Measurements from ENCODE around the gene MKKS. TPM values are rescaled to one million over a fixed set of nuclear protein-coding genes. Genes with fewer than 3 reads are reported as not detected.

The MKKS gene
- total RNA-seq, 1 experiment from 2014 or later: 19.9 TPM

DNA sequence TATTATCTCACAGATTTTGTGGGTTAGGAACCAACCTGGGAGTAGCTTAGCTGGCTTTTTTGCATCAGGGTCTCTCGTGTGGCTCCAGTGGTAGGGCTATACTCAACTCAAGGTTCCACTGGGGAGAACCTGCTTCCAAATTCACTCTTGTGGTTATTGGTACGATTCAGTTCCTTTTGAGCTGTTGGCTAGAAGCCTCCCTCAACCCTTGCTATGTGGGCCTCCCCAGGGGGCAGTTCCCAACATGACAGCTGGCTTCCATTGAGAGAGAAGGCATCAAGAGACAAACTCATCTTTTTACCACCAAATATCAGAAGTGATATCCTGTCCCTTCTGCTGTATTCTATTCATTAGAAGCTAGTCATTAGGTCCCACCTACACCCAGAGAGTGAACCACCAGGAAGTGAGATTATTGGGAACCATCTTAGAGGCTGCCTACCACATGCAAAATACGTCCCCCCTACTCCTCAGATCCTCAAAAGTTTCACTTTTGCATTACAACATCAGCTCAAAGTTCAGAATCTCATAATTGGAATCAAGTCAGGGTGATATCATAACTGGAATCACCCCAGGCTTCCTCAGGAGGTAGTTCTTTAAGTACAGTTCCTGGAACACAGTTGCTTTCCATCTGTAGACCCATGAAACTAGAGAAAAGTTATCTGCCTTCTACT, 30.9 kb downstream of the MKKS start:
- no peak overlapping the region for H3K4me3 ChIP-seq (replicated peaks in 1 of 2; ENCODE audit: low read depth in 1 of 2, low read length in 2 of 2)
- H3K9me2 ChIP-seq (ENCODE audit: insufficient read depth): no peaks in the 10 kb centered on the region
- BruUV-seq (replicated peaks): no TSS peak
- no peaks in the 10 kb centered on the region for H4K20me1 ChIP-seq (ENCODE audit: insufficient read depth)
- POLR2A ChIA-PET: no interaction called here
- H3K79me2 ChIP-seq (ENCODE audit: insufficient read depth, low read length): no peaks in the 10 kb centered on the region
- H3K27me3 ChIP-seq (ENCODE audit: insufficient read depth, low read length): no peaks in the 10 kb centered on the region
- no peak for ATAC-seq
- H3K4me1 ChIP-seq (ENCODE audit: control insufficient read depth in 1 of 2, insufficient read depth in 2 of 2, low read length in 2 of 2): no peaks in the 10 kb centered on the region
- CTCF ChIA-PET: interaction anchor here (1.4 kb wide), 1 partner anchor 786 kb away, joined by 3 read pairs; no protein-coding TSS in a partner anchor
- intact Hi-C loops (cut with micrococcal nuclease): no loop called here
- H3K4me2 ChIP-seq (ENCODE audit: low read length): no peak overlapping the region
- DNase-seq (ENCODE audit: low read depth, low spot score): no peak
- H3K9ac ChIP-seq (ENCODE audit: low read length): no peak overlapping the region
- RAD21 ChIA-PET (ENCODE audit: low non-redundant PET in 1 of 2, low total read pairs in 2 of 2, uncharacterized antibody in 2 of 2, unreplicated experiment in 2 of 2): no interaction called here
- no peaks in the 10 kb centered on the region for H3K9me3 ChIP-seq (ENCODE audit: control insufficient read depth in 1 of 2, insufficient read depth in 1 of 2, low read depth in 1 of 2, low read length in 2 of 2)
- H3K36me3 ChIP-seq (ENCODE audit: control insufficient read depth in 1 of 2, insufficient read depth in 2 of 2, low read length in 2 of 2): peaks cover 6 to 13% of the 10 kb centered on the region in 2 experiments; a peak in 3 of 4 replicates
- H2AFZ ChIP-seq (ENCODE audit: low read depth, low read length, poor library complexity, severe bottlenecking): no peak overlapping the region
- TF ChIP-seq EZH2 (IDR thresholded peaks at IDR 0.05) (no peak), TCF7L2 (IDR thresholded peaks at IDR 0.05; ENCODE audit: borderline replicate concordance, extremely low read depth, insufficient read depth, insufficient read length) (no peak), EGR1 (IDR thresholded peaks at IDR 0.05; ENCODE audit: low read depth) (no peak), POLR2A (IDR thresholded peaks at IDR 0.05; ENCODE audit: borderline replicate concordance, extremely low read depth, insufficient read depth, insufficient read length) (no peak), FOSL1 (IDR thresholded peaks at IDR 0.05; ENCODE audit: low read depth) (no peak), POLR2AphosphoS5 (IDR thresholded peaks at IDR 0.05; ENCODE audit: low read depth, low read length) (no peak), YY1 (IDR thresholded peaks at IDR 0.05; ENCODE audit: extremely low read depth, insufficient replicate concordance, low read depth, low read length) (no peak), SP1 (IDR thresholded peaks at IDR 0.05; ENCODE audit: low read depth) (no peak)
- H3K27ac ChIP-seq (ENCODE audit: low read depth, low read length): no peak overlapping the region

DNA sequence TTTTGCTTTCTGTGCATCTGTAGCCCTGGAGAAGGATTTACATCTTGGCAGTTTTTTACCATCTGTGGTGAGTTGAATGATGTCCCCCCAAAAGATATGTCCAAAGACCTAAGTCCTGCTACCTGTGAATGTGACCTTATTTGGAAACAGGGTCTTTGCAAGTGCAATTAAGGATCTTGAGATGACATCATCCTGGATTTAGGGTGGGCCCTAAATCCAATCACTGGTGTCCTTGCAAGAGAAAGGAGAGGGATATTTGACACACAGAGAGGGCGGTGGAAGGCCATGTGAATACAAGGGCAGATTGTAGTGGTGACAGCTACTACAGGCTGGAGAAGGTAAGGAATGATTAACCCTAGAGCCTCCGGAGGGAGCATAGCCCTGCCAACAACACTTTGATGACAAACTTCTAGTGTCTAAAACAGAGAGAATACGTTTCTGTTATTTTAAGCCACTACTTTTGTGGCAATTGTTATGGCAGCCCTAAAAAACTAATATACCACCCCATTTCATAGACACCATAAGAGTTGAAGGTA, 35.1 kb downstream of the MKKS start:
- Histone ChIP-seq H3K79me2 (ENCODE audit: insufficient read depth, low read length) (no peaks in the 10 kb centered on the region), H2AFZ (ENCODE audit: low read depth, low read length, poor library complexity, severe bottlenecking) (no peak overlapping the region), H3K27ac (ENCODE audit: low read depth, low read length) (no peak overlapping the region), H3K27me3 (ENCODE audit: insufficient read depth, low read length) (no peaks in the 10 kb centered on the region), H3K4me1 (ENCODE audit: control insufficient read depth in 1 of 2, insufficient read depth in 2 of 2, low read length in 2 of 2) (no peaks in the 10 kb centered on the region), H3K4me2 (ENCODE audit: low read length) (no peak overlapping the region), H3K4me3 (replicated peaks in 1 of 2; ENCODE audit: low read depth in 1 of 2, low read length in 2 of 2) (no peak overlapping the region), H4K20me1 (ENCODE audit: insufficient read depth) (no peaks in the 10 kb centered on the region), H3K9me3 (ENCODE audit: control insufficient read depth in 1 of 2, insufficient read depth in 1 of 2, low read depth in 1 of 2, low read length in 2 of 2) (no peaks in the 10 kb centered on the region), H3K9ac (ENCODE audit: low read length) (no peak overlapping the region), H3K36me3 (ENCODE audit: control insufficient read depth in 1 of 2, insufficient read depth in 2 of 2, low read length in 2 of 2) (no peaks in the 10 kb centered on the region), H3K9me2 (ENCODE audit: insufficient read depth) (no peaks in the 10 kb centered on the region)
- ATAC-seq (no peak), DNase-seq (ENCODE audit: low read depth, low spot score) (no peak)
- CTCF ChIA-PET: no interaction called here
- BruUV-seq (replicated peaks): no TSS peak
- POLR2A ChIA-PET: no interaction called here
- RAD21 ChIA-PET (ENCODE audit: low non-redundant PET in 1 of 2, low total read pairs in 2 of 2, uncharacterized antibody in 2 of 2, unreplicated experiment in 2 of 2): no interaction called here
- intact Hi-C loops (cut with micrococcal nuclease): no loop called here
- TF ChIP-seq EGR1 (IDR thresholded peaks at IDR 0.05; ENCODE audit: low read depth) (no peak), ZNF274 (IDR thresholded peaks at IDR 0.05; ENCODE audit: low read depth, low read length) (no peak), SRF (IDR thresholded peaks at IDR 0.05; ENCODE audit: low read depth) (no peak), POLR2AphosphoS5 (IDR thresholded peaks at IDR 0.05; ENCODE audit: low read depth, low read length) (no peak), EZH2 (IDR thresholded peaks at IDR 0.05) (no peak), POLR2A (IDR thresholded peaks at IDR 0.05; ENCODE audit: borderline replicate concordance, extremely low read depth, insufficient read depth, insufficient read length) (no peak), RAD21 (IDR thresholded peaks at IDR 0.05; ENCODE audit: low read depth) (no peak), EZH2phosphoT487 (IDR thresholded peaks at IDR 0.05; ENCODE audit: borderline replicate concordance) (no peak), CEBPB (IDR thresholded peaks at IDR 0.05; ENCODE audit: low read depth) (no peak)
- TF ChIP-seq, protein P1, sequence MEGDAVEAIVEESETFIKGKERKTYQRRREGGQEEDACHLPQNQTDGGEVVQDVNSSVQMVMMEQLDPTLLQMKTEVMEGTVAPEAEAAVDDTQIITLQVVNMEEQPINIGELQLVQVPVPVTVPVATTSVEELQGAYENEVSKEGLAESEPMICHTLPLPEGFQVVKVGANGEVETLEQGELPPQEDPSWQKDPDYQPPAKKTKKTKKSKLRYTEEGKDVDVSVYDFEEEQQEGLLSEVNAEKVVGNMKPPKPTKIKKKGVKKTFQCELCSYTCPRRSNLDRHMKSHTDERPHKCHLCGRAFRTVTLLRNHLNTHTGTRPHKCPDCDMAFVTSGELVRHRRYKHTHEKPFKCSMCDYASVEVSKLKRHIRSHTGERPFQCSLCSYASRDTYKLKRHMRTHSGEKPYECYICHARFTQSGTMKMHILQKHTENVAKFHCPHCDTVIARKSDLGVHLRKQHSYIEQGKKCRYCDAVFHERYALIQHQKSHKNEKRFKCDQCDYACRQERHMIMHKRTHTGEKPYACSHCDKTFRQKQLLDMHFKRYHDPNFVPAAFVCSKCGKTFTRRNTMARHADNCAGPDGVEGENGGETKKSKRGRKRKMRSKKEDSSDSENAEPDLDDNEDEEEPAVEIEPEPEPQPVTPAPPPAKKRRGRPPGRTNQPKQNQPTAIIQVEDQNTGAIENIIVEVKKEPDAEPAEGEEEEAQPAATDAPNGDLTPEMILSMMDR (IDR thresholded peaks at IDR 0.05 in 2 of 3, conservative IDR thresholded peaks at IDR 0.05 in 1 of 3; ENCODE audit: borderline replicate concordance in 1 of 3, insufficient read depth in 1 of 3, low read depth in 2 of 3, low read length in 2 of 3): no peak

Measured in HCT116 (cell line).